GM18870 (cell line): ENCODE measurements around the gene SMS.

Experiments
- ATAC-seq: cut with Tn5 transposase; IDR thresholded peaks from one replicate; pipeline ENCODE4 v1.9.1; 2021; ENCODE audit warnings: moderate library complexity; ENCODE audit not compliant: unreplicated experiment

Gene SMS

DNA sequence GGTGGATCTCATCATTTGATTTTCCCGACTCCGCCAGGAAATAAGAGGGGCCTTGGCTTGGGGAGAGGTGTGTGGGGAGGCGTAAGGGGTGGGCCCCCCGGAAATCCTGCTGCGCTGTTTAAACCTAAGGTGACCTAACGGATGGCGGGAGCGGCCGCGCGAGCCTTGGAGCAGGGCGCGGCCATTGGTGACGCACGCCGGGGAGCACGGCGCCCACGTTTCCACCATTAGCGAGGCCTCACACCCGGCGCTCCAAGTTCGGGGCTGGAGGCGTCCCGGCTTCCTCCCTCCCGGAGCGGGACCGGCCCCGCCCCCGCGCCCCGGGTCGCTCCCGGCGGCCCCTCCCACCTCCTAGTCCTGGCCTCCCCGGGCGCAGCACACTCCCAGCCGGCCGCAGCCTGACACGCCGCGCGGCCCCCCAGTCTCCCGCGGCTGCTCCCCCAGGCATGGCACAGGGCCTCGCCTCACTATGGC lies at the start of gene SMS:
SMS (plus strand) TSS at position 354 of the 474 bp plus-strand sequence; CDS start at position 470, 116 bp downstream.
- no peak for ATAC-seq

GRCh38 chrX:21905313-21905712 lies 35.2 kb upstream of the SMS start:
- ATAC-seq = no peak

DNA sequence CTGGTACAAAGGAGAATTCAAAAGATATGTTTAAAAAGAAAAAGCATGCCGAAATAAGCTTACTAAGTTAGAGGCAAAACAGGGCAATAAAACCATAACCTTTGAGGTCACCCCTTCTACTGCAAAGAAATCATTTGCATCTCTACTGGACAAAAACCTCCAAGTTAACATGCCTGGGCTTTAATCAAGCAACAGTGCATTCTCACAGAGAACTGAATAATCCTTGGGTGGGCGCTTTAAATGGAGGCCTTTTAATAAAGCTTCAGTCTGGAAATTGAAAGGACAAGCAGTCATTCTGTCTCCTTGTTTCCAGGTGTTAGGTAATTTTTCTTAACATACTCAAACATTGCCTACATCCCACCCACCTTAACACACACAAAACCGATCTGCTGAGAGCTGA lies 34.6 kb upstream of the SMS start:
- ATAC-seq = no peak

DNA sequence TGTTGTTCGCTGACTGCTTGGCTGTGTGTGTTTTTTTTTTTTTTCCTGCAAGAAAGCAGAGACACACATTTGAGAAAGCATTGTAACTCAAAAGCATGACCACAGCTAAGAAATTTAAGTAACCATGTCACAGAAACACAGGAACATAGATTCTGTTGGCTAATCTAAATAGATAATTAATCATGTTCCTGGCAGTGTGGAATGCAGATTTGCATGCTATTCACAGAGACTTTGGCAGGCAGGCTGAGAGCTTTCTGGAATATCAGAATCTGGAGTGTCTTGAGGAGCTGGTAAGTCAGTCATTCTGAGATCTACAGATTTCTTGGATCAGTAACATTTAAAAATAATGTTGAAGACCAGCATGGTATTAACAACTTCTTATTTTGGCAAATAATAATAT lies 33.2 kb upstream of the SMS start:
- no peak for ATAC-seq

DNA sequence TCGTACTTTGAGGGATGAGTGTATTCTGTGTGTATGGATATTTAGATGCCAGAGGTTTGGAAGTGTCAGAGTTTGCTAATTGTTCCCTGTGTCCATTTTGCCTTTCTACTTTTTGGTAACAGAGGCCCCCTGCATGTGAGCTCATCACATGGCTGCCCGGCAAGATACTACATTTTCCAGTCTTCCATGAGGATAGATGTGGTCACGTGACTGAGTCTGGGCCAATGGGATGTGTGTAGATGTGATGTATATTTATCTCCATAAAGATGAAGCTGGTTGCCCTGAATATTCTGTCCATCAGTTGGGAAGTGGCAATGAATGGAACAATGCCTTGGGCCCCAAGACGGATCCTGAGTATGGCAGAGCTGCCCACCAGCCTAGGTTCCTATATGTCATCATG lies 29.0 kb upstream of the SMS start:
- no peak for ATAC-seq

- no peak for ATAC-seq
Observed at GRCh38 chrX:21912220-21912619, 28.3 kb upstream of the SMS start.

- ATAC-seq = no peak
Observed at GRCh38 chrX:21912989-21913388, 27.5 kb upstream of the SMS start.

GRCh38 chrX:21926116-21926515 lies 14.4 kb upstream of the SMS start:
- no peak for ATAC-seq

GRCh38 chrX:21926527-21927278 lies 13.8 kb upstream of the SMS start:
- peak; percentile 74 for ATAC-seq

GRCh38 chrX:21929209-21929608 lies 11.3 kb upstream of the SMS start:
- ATAC-seq = no peak

- ATAC-seq = no peak
Observed at GRCh38 chrX:21930986-21931385, 9.5 kb upstream of the SMS start.

DNA sequence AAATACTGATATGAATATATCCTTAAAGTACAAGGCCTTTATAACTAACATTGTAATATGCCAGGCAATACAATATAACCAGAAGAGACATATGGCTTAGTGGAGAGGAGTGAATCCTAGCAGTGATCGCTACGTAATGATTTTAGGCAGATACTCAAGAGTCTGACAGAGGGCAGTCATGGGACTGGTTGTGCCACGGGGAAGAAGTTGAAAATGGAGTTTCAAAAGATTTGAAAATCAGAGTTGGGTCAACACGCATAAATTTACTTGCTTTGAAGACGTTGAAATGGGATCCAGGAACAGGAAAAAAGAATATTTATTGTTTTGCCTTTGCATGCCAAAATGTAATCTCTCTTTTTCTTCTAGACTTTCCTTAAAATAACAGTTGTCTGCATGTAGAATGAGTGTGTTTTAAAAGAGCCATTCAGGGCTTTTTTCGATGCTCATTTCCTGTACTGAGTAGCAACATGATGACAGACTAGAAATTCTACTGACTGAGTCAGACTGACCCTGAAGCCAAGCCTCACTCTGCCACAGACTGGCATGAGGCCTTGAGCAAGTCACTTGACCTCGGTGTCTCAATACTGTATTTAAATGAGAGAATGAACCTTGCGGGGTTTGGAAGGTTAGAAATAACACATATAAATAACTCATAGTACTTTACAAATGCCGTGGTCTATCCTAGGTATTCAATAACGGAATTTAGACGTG lies 8.1 kb upstream of the SMS start:
- no peak for ATAC-seq

- no peak for ATAC-seq
Observed at GRCh38 chrX:21933077-21933476, 7.4 kb upstream of the SMS start.

DNA sequence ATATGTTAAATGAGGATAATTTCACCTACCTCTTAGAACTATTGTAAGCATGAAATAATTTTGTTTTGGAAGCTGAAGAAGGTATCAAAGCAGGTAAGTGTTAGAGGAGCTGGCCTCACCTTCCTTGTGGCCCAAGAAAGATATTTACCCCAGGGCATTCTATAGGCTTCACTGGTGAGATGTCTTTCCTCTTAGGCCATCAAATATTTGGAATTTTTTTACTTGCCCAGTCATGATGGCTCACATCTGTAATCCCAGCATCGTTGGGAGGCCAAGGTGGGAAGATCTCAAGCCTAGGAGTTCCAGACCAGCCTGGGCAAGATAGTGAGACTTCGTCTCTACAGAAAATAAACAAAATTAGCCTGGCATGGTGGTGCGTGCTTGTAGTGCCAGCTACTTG lies 6.1 kb upstream of the SMS start:
- ATAC-seq = no peak

- no peak for ATAC-seq
Observed at GRCh38 chrX:21939906-21940305, 603 bp upstream of the SMS start.

GRCh38 chrX:21943460-21944135 lies 3.1 kb downstream of the SMS start:
- no peak for ATAC-seq

DNA sequence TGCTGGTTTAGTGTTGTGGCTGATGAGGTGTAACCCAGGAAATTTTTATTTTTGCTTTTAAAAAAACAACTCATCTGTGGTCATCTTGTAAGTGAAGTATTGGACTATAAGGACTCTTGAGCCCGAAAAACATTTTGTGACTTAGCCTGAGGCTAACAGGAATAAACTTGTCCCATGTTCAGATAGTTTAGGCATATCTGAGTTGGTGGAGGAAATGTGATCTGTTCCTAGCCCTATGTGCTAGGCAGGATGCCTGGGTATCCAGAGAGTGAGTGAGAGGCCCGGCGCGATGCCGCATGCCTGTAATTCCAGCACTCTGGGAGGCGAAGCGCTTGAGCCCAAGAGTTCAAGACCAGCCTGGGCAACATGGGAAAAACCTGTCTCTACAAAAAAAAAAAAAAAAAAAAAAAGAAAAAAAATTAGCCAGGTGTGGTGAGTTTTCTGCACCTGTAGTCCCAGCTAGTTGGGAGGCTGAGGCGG lies 3.7 kb downstream of the SMS start:
- no peak for ATAC-seq

DNA sequence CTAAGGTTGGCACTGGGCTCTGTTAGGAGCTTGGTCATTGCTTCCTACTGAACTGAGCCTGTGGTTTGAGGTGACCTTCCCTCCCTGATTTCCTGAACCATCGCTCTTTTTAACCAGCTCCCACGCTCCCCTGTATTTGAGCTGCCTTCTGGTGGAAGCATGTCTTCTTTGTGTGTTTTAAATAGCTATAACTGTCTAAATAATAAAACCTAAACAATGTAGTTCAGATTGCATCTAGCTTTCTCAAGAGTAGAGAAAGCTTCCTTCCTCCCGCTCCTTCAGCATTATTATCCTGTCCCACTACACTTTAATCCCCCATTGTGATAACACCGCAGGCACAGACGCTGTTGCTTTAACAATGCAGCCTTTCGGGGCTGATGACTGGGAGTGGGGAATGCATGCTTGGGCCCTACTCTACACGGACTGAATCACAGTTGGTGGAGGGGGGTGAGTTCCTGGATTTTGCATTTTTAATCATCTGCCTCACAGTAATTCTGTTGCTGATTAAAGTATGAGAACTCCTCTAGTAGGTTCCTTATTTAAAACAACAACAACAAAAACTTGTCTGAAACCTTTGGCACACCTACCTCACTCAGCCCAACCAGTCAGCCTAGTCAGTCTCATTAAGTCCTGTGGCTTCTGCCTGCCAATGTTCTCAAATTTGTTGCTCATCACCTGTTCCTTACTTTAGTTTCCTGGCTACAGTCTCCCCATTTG lies 6.6 kb downstream of the SMS start:
- no peak for ATAC-seq

- no peak for ATAC-seq
Observed at GRCh38 chrX:21947671-21948070, 7.2 kb downstream of the SMS start.

DNA sequence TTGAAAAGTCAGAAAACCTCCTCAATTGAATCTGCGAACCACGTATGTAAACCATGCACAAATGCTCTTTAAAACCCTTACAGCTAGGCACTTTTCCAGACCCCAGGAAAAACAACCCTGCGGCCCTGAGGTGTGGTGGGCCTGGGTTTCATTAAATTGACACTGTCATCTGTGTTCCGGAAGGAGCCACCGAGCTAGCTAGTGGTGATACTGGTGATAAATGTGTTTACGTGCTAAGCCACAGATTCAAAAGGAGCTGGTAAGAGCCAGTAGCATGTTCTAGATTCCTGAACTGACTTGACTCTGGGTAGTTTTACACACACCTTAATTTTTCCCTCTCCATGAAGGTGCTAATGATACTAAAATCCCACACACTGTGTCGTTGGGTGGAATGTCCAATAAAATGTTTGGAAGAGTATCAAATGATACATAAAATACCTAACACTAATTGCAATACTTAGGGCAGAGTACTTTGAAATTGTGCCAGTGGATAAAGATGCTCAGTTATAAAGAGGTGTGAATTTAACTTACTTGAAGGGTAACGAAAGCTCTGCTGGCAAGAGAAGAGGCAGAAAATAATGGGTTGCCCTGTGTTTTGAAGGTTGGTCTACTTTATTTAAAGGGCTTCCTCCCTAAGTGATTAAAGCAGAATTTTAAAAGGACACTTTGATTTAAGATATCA lies 8.5 kb downstream of the SMS start:
- no peak for ATAC-seq
